AG04449 (cell line): Measurements from ENCODE around the gene CNTNAP2.
A peak's percentile ranks its signal among the peaks of the same experiment; 100 is the strongest.

Experiments used
- CTCF ChIA-PET: fragments of 350-600 bp; formaldehyde crosslinking; extraction: SDS; loops from one replicate; lab custom pipeline; 2021; ENCODE audit warnings: antibody characterized with exemption; lab: Yijun Ruan, JAX
- POLR2A ChIA-PET: fragments of 400-600, 350-600 bp; formaldehyde crosslinking; extraction: SDS; loops from one replicate; lab custom pipeline; 2020; ENCODE audit warnings: antibody characterized with exemption, inconsistent platforms; lab: Yijun Ruan, JAX
- DNase-seq: peaks from one replicate; pipeline ENCODE4 v3.0.0-alpha.2; 2010; ENCODE audit warnings: low read depth, low spot score
- H3K4me3 ChIP-seq: 2 replicates; pipeline ENCODE4 v1.5.1; 2011; ENCODE audit warnings: low read depth, mild to moderate bottlenecking, control low read depth, low read length
- TF ChIP-seq, protein P1 (sequence below): IDR thresholded peaks from one replicate; pipeline ENCODE4 v1.5.1; 2011; ENCODE audit warnings: mild to moderate bottlenecking, moderate library complexity, low read length, control low read depth, inconsistent platforms; ENCODE audit not compliant: insufficient read depth; ENCODE audit errors: missing control alignments

Gene CNTNAP2

GRCh38 chr7:148151778-148152177 lies 2035.2 kb downstream of the CNTNAP2 start:
- ChIA-PET POLR2A (no interaction called here), CTCF (no interaction called here)
- TF ChIP-seq, protein P1, sequence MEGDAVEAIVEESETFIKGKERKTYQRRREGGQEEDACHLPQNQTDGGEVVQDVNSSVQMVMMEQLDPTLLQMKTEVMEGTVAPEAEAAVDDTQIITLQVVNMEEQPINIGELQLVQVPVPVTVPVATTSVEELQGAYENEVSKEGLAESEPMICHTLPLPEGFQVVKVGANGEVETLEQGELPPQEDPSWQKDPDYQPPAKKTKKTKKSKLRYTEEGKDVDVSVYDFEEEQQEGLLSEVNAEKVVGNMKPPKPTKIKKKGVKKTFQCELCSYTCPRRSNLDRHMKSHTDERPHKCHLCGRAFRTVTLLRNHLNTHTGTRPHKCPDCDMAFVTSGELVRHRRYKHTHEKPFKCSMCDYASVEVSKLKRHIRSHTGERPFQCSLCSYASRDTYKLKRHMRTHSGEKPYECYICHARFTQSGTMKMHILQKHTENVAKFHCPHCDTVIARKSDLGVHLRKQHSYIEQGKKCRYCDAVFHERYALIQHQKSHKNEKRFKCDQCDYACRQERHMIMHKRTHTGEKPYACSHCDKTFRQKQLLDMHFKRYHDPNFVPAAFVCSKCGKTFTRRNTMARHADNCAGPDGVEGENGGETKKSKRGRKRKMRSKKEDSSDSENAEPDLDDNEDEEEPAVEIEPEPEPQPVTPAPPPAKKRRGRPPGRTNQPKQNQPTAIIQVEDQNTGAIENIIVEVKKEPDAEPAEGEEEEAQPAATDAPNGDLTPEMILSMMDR = no peak
- H3K4me3 ChIP-seq = no peak overlapping the region
- no peak for DNase-seq

GRCh38 chr7:148153616-148154284 lies 2037.1 kb downstream of the CNTNAP2 start:
- ChIA-PET CTCF (no interaction called here), POLR2A (no interaction called here)
- H3K4me3 ChIP-seq = no peak overlapping the region
- TF ChIP-seq, protein P1 = no peak
- no peak for DNase-seq

GRCh38 chr7:148155000-148155399 lies 2038.4 kb downstream of the CNTNAP2 start:
- CTCF ChIA-PET = no interaction called here

DNA sequence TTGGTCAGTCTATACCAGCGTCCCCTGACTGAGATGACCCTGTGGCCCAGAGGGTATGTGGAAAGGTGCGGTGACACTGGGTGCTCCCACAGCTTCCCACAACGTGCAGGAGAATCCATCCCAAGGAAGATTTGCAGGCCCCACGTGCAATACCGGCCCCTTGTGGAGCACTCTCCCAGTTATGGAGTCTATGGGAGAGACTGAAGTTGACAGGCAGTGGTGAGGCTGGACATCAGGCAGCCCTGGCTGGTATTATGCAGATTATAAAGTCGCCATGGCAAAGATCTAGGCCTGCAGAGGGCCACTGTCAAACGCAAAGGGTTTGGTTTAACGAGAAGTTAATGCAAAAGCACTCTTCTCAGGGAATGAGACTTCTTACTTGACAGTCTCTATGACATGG lies 2039.2 kb downstream of the CNTNAP2 start:
- ChIA-PET CTCF (interaction anchor here (1.1 kb wide), 1 partner anchor 8 kb away, joined by 3 read pairs; no protein-coding TSS in a partner anchor), POLR2A (no interaction called here)
- H3K4me3 ChIP-seq = no peak overlapping the region
- no peak for DNase-seq
- TF ChIP-seq, protein P1 = no peak

More at GRCh38 chr7:148155000-148155399, 2038.4 kb downstream of the CNTNAP2 start:
- no peak overlapping the region for H3K4me3 ChIP-seq
- POLR2A ChIA-PET = interaction anchor here (0.6 kb wide), 1 partner anchor 91 kb away, joined by 3 read pairs; no protein-coding TSS in a partner anchor
- TF ChIP-seq, protein P1 = no peak
- no peak for DNase-seq

DNA sequence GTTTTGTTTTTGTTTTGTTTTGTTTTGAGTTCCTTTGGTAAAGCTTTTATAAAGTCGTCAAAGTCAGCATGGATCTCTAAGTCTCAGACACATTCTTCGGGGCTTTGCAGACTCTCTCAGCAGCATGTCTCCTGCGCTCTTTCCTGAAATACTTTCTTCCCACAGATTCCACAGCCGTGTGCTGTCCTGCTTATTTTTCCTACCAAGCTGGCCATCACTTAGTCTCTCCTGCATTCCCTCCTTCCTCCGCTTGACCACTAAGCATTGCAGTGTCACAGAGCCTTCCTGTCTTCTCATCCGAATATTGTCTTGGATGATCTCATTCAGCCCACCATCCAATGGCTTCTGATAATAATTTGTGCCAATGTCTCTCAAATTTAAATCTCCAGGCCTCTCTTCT lies 2039.6 kb downstream of the CNTNAP2 start:
- H3K4me3 ChIP-seq = no peak overlapping the region
- POLR2A ChIA-PET = no interaction called here
- TF ChIP-seq, protein P1 = no peak
- CTCF ChIA-PET = interaction anchor here (1.1 kb wide), 1 partner anchor 9 kb away, joined by 3 read pairs; no protein-coding TSS in a partner anchor
- peak; percentile 14 for DNase-seq

- ChIA-PET POLR2A (no interaction called here), CTCF (no interaction called here)
- TF ChIP-seq, protein P1 = no peak
- H3K4me3 ChIP-seq = no peak overlapping the region
- DNase-seq = no peak
Measured at GRCh38 chr7:148159331-148159730, 2042.7 kb downstream of the CNTNAP2 start.
